Nephron (organoid): ENCODE measurements around the gene VTA1.

Source experiments
- H3K27ac Mint-ChIP-seq, 3 experiments: 2 replicates each; pipeline ENCODE4 v1.8.0; 2020; ENCODE audit warnings: mixed read lengths in 3 of 3, mild to moderate bottlenecking in 2 of 3, moderate library complexity in 1 of 3
- H3K27me3 Mint-ChIP-seq: 2 replicates; pipeline ENCODE4 v1.8.0; 2021; ENCODE audit warnings: low read depth, mild to moderate bottlenecking, moderate library complexity, mixed read lengths
- H3K36me3 Mint-ChIP-seq: 2 replicates; pipeline ENCODE4 v1.8.0; 2020; ENCODE audit warnings: low read depth, mixed read lengths
- H3K4me1 Mint-ChIP-seq: 2 replicates; pipeline ENCODE4 v1.8.0; 2020; ENCODE audit warnings: mixed read lengths
- H3K4me3 Mint-ChIP-seq, 3 experiments: 2 replicates each; pipeline ENCODE4 v1.8.0; 2020; ENCODE audit warnings: mild to moderate bottlenecking in 3 of 3, mixed read lengths in 3 of 3, moderate library complexity in 2 of 3
- H3K9me3 Mint-ChIP-seq: 2 replicates; pipeline ENCODE4 v1.8.0; 2020; ENCODE audit warnings: mixed read lengths
- CTCF ChIP-seq, 3 experiments: fragments of 200-600 bp; sonication (generic); IDR thresholded peaks; one replicate each; pipeline ENCODE4 v1.5.0; 2021; ENCODE audit warnings: antibody characterized with exemption in 3 of 3; ENCODE audit not compliant: unreplicated experiment in 3 of 3

VTA1 gene

GRCh38 chr6:142262231-142262630 is 115.2 kb downstream of the VTA1 start:
- Mint-ChIP-seq H3K4me1 (no peaks in the 10 kb centered on the region), H3K9me3 (no peaks in the 10 kb centered on the region), H3K27me3 (no peaks in the 10 kb centered on the region), H3K4me3 (no peak overlapping the region), H3K36me3 (no peaks in the 10 kb centered on the region), H3K27ac (no peak overlapping the region)
- TF ChIP-seq CTCF (IDR thresholded peaks at IDR 0.05; ENCODE audit: unreplicated experiment in 3 of 3), result no peak

GRCh38 chr6:142265476-142265875 is 118.4 kb downstream of the VTA1 start:
- Mint-ChIP-seq H3K27ac (no peak overlapping the region), H3K27me3 (no peaks in the 10 kb centered on the region), H3K36me3 (no peaks in the 10 kb centered on the region), H3K4me1 (no peaks in the 10 kb centered on the region), H3K4me3 (no peak overlapping the region), H3K9me3 (no peaks in the 10 kb centered on the region)
- TF ChIP-seq CTCF (IDR thresholded peaks at IDR 0.05; ENCODE audit: unreplicated experiment in 3 of 3), result no peak

- Mint-ChIP-seq H3K9me3 (no peaks in the 10 kb centered on the region), H3K27me3 (no peaks in the 10 kb centered on the region), H3K36me3 (no peaks in the 10 kb centered on the region), H3K27ac (no peak overlapping the region), H3K4me1 (no peaks in the 10 kb centered on the region), H3K4me3 (no peak overlapping the region)
- no peak for TF ChIP-seq CTCF (IDR thresholded peaks at IDR 0.05; ENCODE audit: unreplicated experiment in 3 of 3)
Observed at GRCh38 chr6:142266060-142266459, 119.0 kb downstream of the VTA1 start.

- Mint-ChIP-seq H3K4me1 (no peaks in the 10 kb centered on the region), H3K4me3 (no peak overlapping the region), H3K27ac (no peak overlapping the region), H3K9me3 (no peaks in the 10 kb centered on the region), H3K36me3 (no peaks in the 10 kb centered on the region), H3K27me3 (no peaks in the 10 kb centered on the region)
- no peak for TF ChIP-seq CTCF (IDR thresholded peaks at IDR 0.05; ENCODE audit: unreplicated experiment in 3 of 3)
Observed at GRCh38 chr6:142271476-142271875, 124.4 kb downstream of the VTA1 start.
